Hepatic stellate cell (primary cell): ENCODE data around the gene STAT5A.

ENCODE experiments used
- DNase-seq: peaks from one replicate; pipeline ENCODE4 v3.0.0; 2011; ENCODE audit warnings: low spot score

The STAT5A gene

DNA sequence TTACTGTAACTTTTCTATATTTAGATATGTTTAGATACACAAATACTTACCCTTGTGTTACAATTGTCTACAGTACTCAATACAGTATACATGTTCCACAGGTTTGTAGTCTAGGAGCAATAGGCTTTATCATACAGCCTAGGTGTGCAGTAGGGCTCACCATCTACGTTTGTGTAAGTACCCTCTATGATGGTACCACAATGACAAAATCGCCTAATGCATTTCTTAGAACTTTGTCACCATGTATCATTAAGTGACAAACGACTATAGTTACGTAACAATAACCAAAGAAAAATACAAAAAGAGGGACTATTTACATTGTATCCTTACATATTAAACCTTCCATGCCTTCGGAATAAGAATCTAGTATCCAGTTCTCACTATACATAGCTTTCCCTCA is 20.1 kb upstream of the STAT5A start:
- DNase-seq = no peak

DNA sequence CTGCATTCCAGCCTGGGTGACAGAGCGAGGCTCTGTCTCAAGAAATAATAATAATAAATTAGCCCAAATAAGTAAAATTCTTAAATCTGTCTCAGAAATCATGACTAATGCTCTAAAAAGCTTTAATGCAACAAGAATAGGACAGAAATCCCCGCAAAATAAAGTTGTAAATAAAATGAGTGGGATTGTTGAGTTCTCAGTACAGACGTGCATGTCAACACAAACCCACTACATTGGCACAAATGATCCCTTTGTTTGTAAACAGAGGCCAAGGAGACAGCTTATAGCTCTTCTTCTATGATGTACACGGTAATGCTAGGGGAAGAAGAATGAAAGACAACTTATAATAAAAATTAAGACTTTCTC is 18.1 kb upstream of the STAT5A start:
- DNase-seq = no peak

DNA sequence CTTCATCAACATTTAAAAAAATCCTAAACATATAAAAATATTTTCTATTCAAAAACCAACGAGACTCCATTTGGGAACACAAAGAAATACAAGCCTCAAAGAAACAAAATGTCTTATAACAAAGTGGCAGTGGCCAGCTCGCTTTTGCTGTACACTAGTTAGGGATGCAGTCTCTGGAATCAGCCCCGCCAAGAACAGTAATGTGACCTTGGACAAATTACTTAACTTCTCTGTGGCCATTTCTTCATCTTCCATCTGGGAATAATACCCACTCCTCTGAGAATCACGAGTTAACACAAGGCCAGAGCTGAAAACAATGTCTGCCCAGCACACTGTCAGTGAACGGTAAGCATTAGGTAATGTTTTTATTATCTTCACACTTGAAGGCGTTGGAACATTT is 17.7 kb upstream of the STAT5A start:
- DNase-seq = no peak

DNA sequence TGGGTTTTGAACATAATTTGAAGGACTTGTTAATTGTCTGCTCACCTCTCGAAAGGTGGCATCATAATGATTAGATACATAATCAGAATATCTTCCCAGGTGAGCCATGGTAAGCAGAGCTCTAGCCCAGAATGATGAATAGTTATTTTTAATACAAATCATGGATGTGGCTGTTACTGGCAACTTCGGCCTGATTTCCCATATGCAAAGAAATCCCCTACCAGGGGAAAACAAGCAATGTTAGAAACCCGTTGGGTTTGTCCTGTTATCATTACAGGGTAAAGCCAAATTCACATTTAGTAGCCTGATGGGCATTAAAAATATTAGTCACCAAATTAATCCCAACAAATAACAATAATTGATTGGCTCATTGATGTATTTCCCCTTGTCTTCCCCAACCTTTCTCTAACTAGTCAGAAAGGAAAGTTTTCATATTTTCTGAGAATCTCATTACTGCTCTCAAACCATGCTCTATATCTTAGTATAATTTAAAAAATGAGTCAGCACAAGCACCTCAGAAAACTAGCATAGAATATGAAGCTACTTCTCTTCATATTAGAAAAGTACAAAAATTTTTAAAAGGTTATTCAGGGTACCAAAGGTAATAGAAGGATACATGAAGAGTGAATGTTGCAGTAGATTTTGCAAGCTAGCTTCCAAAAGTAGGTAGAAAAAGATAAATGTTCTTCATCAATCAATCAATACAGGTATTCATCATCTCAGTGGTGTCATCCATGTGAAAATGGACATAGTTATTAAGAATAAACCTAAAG is 17.1 kb upstream of the STAT5A start:
- DNase-seq = no peak

DNA sequence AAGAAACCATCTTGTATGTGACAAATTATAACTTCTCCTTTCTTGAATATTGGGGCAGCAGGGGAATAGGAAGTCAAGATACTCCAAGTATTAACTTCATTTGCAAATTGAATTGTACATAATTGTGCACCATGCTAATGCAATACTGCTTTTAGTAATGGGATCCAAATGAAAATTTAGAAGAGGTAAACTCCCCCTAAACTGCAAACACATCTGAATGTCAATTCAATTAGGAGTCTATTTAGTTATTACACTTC is 16.6 kb upstream of the STAT5A start:
- no peak for DNase-seq

DNA sequence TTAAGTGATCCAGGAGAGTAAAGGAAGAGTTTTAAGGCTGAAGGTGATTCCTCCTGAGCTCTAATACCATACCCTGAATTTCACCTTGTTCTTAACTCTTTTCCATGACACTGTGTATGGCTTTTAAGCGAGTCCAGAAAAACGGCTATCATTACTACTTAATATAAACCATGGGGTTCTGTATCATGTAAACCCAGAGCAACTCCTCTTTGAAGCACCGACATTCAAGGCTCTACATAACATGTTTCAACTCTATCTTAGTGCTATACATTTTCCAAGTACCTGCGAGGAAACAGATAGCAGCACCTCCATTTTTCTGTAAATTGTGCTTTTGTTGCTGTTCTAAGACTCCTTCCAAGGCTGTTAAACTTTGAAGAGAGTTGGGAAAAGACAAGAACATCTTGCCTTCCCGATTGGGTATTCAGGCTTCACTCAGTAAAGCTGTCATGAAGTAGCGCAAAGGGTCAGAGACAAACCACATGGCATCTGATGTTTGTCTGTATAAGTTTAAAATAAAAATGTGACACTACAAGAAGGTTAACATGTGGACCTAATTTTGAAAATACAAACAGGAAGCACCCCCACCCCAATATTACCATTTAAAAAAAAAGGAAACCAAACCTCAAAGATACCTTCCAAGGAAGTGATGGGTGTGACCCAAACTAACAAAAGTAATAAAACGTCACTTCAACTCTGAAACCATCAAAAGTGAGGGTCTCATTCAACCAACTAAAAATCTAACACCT is 16.0 kb upstream of the STAT5A start:
- DNase-seq = no peak

DNA sequence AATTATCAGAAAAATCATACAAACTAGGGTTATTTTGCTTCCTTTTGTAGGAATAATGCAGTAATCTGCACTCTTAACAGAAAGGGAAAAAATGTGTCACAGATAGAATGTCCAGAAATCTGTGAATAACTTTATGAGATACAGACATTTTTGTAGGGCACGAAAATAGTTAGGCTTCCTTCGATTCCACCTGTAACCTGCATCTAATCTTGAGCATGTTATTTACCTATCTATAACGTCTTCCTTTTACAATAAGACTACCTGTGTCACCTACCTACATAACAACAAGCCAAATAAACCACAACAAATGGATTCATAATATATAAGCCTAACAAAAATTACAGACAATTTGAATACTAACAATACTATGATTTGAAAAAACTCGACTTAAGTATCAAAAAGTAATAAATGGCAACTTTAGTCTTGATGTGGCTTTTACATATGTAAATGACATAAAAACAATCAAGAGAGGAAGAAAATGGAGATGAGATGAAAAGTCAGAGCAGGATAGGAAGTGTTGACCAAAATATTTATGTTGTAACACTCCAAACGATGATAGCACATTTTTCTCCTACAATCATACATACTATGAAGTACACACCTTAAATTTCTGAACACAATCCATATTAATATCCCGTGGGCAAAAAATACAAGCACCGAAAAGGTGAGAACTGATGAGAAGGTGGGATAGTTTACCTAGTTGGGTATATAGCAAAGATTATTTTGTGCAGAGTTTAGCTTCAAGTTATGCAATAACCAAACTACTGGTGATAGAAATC is 14.6 kb upstream of the STAT5A start:
- no peak for DNase-seq

DNA sequence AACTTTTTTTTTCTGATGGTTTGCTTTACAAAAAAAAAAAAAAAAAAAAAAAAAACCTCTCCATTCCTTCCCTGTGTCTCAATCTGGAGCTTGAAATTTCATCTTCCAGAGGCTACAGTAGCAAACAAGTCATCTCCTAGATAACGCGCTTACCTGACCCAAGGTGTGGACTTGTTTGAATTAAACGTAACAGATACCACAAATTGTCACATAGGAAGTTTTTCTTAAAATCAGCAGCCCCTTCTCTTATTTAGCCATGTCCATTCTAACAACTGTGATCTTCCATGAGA is 14.1 kb upstream of the STAT5A start:
- DNase-seq = no peak

DNA sequence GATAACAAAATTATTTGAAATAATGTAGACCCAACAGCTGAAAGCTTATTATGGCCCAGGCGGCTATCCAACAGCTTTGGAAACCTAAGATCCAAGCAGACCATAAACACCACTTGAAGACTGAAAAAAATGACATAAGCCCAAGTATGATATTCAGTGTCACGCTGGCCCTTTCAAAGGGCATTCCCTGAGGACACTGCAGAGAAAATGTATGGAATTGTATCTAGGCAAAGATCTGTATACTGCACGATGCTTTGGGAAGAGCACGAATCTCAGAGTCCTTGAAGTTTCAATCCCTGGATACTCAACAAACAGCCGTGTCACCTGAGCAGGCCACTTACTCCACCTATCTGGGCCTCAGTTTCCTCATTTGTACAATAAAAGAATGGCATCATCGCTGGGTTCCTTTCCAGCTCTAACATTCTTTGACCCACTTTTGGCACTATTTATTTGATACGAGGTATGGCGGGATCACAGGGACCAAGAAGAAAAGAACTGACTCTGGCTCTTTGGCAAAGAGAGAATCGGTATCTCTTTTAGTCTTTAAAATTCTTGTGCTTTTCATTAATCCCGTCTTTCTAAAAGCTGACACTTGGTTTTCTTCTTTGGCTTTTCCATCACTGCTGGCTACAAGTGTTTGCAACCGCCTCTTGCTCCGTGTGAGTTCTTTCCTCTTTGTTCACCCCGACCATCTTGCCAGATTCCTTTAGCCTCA is 13.3 kb upstream of the STAT5A start:
- no peak for DNase-seq

DNA sequence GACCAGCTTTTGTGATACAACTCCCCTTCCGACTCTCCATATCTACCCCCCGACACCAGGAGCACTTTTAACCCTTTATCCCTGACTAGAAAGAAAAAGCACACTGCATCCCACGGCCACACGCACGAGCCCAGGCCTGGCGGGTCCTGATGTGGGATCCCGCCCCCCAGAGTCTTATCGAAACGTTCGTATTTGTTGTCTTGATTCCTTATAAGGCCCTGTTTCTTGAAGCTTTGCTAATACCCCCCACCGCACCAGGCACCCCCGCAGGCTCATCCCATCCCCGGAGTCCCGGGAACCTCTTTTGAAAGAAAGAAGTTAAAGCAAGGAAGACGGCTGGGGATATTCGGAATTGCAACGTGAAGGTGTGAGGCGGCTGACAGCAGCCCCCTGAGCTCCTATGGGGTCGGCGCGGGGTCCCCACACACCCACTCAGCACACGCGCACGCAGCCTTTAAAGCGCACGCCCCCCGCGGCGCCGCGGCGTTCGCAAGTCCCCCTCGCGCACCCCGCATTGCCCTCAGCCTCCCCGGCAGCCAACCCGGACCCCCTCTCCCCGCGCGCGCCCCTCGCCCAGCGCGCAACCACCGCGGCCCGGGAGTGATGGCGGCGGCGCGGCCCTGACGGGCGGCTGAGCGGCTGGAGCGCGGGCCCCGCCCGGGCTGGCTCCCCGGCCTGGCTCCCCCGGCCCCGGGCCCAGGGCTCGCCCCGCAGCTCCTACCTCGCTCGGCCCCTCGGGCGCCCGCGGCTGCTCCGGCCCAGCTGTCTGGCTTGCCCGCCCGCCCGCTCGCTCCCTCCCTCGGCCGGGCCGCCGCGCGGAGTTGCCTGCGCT is 12.6 kb upstream of the STAT5A start:
- peak; percentile 27 for DNase-seq

DNA sequence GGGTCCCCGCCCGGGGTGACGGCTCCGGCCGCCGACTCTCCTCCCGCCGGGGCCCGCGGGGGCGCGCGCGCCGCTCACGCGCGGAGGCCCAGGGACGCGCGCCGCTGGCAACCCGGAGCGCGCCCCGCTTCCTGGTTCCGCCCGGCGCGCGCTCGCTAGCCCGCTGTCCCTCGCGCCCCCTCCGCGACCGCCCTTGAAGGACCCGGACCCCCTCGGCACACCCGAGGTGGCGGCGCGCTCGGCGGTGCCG is 12.0 kb upstream of the STAT5A start, which contains the start of gene STAT5B:
STAT5B (minus strand) TSS at position 33 of the 250 bp plus-strand sequence. CDS start 44,264 bp downstream, outside the sequence.
- peak; percentile 88 for DNase-seq

DNA sequence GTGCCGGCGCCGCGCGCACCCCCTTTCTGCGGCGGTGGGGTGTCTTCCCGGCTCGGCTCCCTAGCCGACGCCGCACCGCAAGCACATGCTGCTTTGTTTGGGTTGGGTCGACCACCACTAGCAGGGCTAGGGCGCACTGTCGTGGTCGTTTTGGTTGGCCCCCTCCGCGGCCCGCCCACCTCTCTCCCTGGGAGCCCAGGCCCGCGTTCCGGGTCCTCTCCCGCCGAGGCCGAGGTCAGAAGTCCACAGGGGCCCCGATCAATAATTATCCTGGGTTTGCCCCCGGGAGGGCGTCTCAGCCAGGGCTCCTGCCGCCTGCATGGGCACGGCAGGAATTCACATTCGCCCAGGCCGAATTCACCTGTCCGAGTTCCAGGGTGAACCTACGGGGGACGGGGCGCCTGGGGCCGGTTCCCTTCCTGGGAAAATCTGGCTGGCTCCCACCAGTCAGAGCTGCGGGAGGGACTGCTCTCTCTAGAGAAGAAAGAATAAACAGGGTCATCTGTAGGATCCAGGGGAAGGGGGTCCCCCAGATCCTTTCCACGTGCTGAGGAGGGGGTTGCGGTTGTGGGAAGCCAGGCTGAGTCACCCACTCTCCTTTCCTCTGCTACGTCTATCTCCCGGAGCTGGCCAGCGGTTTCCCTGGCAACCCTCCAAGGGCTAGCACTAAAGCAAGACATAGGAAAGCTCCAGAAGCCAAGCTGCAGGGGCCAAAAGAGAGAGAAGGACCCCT is 11.5 kb upstream of the STAT5A start:
- DNase-seq = peak; percentile 81

DNA sequence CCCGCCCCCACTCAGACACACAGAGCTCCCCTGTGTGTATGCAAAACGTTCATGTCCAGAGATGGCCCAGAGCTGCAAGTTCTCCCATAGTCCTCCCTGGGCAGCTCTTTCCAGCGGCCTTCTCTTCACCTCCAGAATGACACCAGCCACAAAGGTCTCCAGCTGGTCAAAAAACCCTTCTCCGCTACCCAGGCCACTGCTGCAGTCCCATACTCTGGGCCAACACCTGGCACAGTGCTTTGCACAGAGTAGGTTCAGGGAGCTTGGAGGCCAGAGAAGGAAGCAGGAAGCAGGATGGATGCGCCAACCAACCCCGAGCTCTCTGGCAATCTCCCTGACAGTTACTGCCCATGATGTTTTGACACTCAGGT is 11.0 kb upstream of the STAT5A start:
- no peak for DNase-seq

DNA sequence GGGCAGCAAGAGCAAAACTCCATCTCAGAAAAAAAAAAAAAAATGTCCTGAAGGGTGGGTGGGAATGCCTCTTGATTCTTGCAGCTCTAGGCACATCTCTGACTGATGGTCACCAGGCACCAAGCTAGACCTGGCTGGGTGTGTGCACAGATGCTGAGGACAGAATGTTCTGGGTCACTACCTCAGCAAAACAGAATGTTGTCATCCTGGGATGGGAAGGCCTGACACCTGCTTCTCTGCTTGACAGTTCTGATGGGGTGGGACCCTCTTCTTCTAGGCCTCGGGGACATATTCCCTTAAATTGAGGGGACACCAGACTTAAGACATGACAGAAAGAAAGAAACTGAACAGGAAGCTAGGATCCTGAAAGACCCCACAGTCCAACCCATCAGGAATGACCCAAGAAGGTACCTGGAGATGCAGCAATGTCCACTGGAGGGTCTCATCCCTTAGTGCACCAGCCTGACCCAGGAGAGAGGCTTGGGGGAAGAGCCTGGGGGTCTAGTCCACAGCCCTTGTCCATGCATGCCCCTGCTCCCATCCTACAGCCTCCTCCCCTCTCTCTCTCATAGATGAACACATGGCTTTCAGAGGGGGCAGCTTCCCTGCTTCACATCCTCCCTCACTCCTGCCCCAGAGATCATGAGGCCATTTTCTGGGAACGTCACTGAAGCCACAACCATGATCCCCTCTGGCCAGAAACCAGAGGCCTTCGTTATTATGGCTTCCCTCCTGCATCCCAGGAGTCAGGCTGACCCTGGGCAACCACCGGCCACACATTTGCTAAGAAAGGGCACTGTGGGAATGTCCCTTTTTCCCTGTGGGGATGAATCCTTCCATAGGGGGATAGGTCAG is 8.3 kb upstream of the STAT5A start:
- no peak for DNase-seq

DNA sequence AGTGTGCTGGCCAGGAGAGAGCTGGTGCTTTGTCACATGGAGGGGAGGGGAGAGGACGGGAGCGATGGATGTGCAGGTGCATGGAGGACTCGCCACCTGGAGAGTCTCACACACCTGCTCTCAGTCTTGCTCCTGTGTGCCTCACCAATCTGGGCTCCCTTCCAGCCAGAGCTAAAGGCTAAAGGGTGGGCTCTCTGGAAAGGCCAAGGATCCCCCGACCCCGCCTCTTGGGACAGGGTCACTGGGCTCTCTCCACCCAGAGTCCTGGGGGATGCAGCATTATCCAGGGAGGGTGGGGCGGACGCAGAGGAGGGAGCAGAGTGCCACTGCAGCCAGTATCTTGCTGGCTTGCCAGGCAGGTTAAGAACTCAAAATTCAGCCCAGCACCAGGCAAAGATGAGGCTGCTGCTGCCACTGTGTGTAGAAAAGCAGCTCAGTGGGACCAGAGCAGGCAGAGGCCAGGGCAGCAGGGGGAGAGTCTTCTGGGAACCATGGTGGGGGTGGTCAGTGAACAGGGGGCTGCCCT is 6.7 kb upstream of the STAT5A start:
- no peak for DNase-seq

DNA sequence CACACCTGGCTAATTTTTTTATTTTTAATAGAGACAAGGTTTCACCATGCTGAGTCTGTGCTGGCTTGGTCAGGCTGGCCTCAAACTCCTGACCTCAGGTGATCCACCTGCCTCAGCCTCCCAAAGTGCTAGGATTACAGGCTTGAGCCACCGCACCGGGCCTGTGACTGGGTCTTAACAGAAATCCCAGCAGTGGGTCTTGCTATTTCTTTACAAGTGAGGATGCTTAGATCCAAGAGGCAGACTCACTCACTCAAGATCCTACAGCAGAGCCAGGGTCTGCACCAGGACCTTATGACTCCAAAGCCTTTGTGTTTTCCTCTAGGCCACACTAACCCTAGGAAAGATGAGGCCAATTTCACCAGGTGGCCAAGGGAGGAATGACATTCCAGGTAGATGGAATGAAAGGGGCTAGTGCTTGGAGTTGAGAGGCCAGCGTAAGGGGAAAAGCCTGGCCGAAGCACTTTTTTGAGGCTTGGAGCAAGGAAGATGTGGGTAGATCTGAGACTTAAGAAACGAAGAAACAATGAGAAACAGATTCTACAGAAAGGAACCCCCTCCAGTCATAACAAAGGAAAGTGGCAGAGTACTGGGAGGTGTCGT is 5.7 kb upstream of the STAT5A start:
- no peak for DNase-seq

DNA sequence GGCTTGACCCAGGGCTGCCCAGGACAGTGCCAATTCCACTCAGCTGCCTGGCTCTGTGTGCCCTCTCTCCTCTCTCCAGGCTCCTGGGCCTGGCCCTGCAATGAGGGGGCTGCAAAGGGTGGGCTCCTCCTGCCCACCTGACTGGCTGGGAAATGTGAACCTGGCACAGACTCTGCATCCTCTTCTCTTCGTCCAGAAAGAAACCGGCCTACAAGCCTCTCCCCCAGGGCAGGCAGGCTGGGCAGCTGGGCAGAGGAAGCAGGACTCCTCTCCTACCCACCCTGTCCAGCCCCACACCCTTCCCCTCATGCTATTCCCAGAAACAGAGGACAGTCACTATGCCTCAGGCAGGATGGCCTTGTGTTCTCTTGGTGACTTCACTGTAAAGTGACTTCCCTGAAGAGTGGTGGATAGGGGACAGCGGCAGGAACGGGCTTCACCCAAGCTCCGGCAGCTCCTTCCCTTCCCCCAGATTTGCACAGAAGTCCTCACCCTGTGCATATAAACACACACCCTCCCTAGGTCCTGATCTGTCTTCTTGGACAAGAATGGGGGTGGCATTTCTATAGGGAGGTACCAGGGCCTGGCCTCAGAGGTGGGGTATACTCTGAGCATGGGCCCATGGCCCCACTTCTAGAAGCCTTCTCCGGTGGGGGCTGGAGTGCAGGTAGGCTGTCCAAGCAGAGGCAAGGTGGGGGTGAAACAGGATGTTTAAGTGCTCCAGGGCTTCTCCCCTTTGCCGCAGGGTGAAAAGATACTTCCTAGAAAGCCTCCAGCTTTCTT is 4.9 kb upstream of the STAT5A start:
- DNase-seq = no peak

DNA sequence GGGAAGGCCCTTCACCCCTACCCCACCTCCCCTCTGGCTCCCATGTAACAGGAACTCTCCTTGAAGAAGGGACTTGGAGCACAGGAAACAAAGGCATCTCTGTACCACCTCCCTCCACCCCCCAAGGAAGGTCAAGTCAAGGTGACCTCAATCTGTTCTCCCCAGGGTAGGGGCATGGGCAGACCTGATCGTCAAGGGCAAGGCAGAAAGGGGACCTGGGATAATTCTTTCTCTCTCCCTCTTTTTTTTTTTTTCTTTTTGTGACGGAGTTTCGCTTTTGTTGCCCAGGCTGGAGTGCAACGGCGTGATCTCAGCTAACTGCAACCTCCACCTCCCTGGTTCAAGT is 4.3 kb upstream of the STAT5A start:
- DNase-seq = no peak

DNA sequence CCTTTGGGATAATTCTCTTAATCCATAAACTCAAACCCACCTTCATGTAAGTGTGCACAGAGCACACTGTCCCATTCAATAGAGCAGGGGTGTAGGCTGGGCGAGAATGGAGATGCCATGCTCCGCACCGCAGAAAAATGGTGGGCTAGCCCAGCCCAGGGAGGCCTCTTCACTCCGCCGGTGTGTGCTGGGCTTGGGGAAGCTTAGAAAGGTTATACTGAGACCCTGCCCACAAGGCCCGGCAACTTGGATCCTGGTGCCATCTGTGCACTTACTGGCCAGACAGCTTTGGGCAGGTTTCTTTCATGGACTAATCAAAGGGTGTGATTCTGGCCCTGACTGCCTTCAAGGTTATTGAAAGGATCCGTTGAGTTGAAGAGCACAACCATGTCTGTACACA is 3.7 kb upstream of the STAT5A start:
- DNase-seq = no peak
